GM23338 (cell line): ENCODE data around the gene TBKBP1. TPM values are rescaled to one million over a fixed set of nuclear protein-coding genes. Genes with fewer than 3 reads are reported as not detected.

Experiments
- ATAC-seq: fragments of 200-7000 bp; cut with Tn5 transposase; 3 replicates; pipeline ENCODE4 v1.9.1; 2020
- DNase-seq: peaks from one replicate; pipeline ENCODE4 v3.0.0-alpha.2; 2015; ENCODE audit warnings: low spot score
- H2AFZ ChIP-seq: fragments of 200-600 bp; sonication (generic); 2 replicates; pipeline ENCODE4 v1.8.0; 2016; ENCODE audit warnings: antibody characterized with exemption, mild to moderate bottlenecking, moderate library complexity
- H3F3A ChIP-seq: fragments of 200-600 bp; sonication (generic); replicated peaks from 2 replicates; pipeline ENCODE4 v1.8.0; 2017; ENCODE audit warnings: antibody characterized with exemption, mixed run types, low read depth
- H3K27ac ChIP-seq: fragments of 200-600 bp; sonication (generic); 2 replicates; pipeline ENCODE4 v1.6.1; 2016; ENCODE audit warnings: low read depth
- H3K27me3 ChIP-seq: fragments of 200-600 bp; sonication (generic); 2 replicates; pipeline ENCODE4 v1.8.0; 2016; ENCODE audit warnings: mild to moderate bottlenecking, mixed run types, moderate library complexity; ENCODE audit not compliant: insufficient read depth
- H3K36me3 ChIP-seq: fragments of 200-600 bp; sonication (generic); 2 replicates; pipeline ENCODE4 v1.8.0; 2016; ENCODE audit warnings: mild to moderate bottlenecking; ENCODE audit not compliant: insufficient read depth
- H3K4me1 ChIP-seq: fragments of 200-600 bp; sonication (generic); 2 replicates; pipeline ENCODE4 v1.8.0; 2016; ENCODE audit warnings: mild to moderate bottlenecking, moderate library complexity; ENCODE audit not compliant: insufficient read depth
- H3K4me2 ChIP-seq: fragments of 200-600 bp; sonication (generic); 2 replicates; pipeline ENCODE4 v1.7.1; 2017; ENCODE audit warnings: mixed run types
- H3K4me3 ChIP-seq: fragments of 200-600 bp; sonication (generic); 2 replicates; pipeline ENCODE4 v1.6.1; 2016; ENCODE audit warnings: mixed run types
- H3K79me2 ChIP-seq: fragments of 200-600 bp; sonication (generic); replicated peaks from 2 replicates; pipeline ENCODE4 v1.8.0; 2017; ENCODE audit warnings: mild to moderate bottlenecking; ENCODE audit not compliant: insufficient read depth
- H3K9me2 ChIP-seq: fragments of 200-600 bp; sonication (generic); 2 replicates; pipeline ENCODE4 v1.8.0; 2017; ENCODE audit not compliant: insufficient read depth
- H4K20me1 ChIP-seq: fragments of 200-600 bp; sonication (generic); replicated peaks from 2 replicates; pipeline ENCODE4 v1.8.0; 2017; ENCODE audit warnings: mild to moderate bottlenecking; ENCODE audit not compliant: insufficient read depth
- H3K27ac Mint-ChIP-seq: 2 replicates; pipeline ENCODE4 v1.8.0; 2020; ENCODE audit warnings: inconsistent platforms, mild to moderate bottlenecking, moderate library complexity, mixed read lengths
- H3K27me3 Mint-ChIP-seq: 3 replicates; pipeline ENCODE4 v1.8.0; 2022; ENCODE audit warnings: low read depth, mild to moderate bottlenecking, moderate library complexity, mixed read lengths, inconsistent platforms; ENCODE audit not compliant: insufficient read depth, poor library complexity
- H3K36me3 Mint-ChIP-seq: 3 replicates; pipeline ENCODE4 v1.8.0; 2021; ENCODE audit warnings: low read depth, mild to moderate bottlenecking, inconsistent platforms, moderate library complexity, mixed read lengths
- H3K4me1 Mint-ChIP-seq: 3 replicates; pipeline ENCODE4 v1.8.0; 2020; ENCODE audit warnings: mild to moderate bottlenecking, inconsistent platforms, mixed read lengths
- H3K4me3 Mint-ChIP-seq: 3 replicates; pipeline ENCODE4 v1.8.0; 2021; ENCODE audit warnings: moderate library complexity, mild to moderate bottlenecking, inconsistent platforms, mixed read lengths
- H3K9me3 Mint-ChIP-seq: 3 replicates; pipeline ENCODE4 v1.8.0; 2020; ENCODE audit warnings: moderate library complexity, mild to moderate bottlenecking, inconsistent platforms, mixed read lengths
- polyA plus RNA-seq: library from polyadenylated mRNA; unstranded; fragments of >200 nt; fragmentation: Nextera tagmentation; extraction: Ambion mirVana; gene quantifications from 2 replicates; pipeline ENCODE4 v1.2.1, GENCODE V29; 2016
- total RNA-seq: library from RNA; depleted of rRNA; stranded (reverse); fragments of >200 nt; shearing (Covaris generic); gene quantifications from 2 replicates; pipeline ENCODE4 v1.2.3, GENCODE V29; 2014
- TF ChIP-seq, protein P1 (sequence below): fragments of 250-450 bp; sonication (Bioruptor Pico); IDR thresholded peaks from 2 replicates; pipeline ENCODE4 v1.5.0; 2020; ENCODE audit warnings: mild to moderate bottlenecking, moderate library complexity
- TF ChIP-seq, protein P2 (sequence below), 2 experiments: fragments of 200-600 bp in 1 of 2; sonication (generic) in 1 of 2; conservative IDR thresholded peaks; 2 replicates each; pipeline versions ENCODE4 v1.5.1 to v1.6.1; 2016 to 2017; ENCODE audit warnings: antibody characterized with exemption in 2 of 2, low read depth in 2 of 2, mild to moderate bottlenecking in 2 of 2, moderate library complexity in 1 of 2

Gene TBKBP1
- total and polyA plus RNA-seq, 2 experiments from 2014 or later: 2.5 to 12.1 TPM

DNA sequence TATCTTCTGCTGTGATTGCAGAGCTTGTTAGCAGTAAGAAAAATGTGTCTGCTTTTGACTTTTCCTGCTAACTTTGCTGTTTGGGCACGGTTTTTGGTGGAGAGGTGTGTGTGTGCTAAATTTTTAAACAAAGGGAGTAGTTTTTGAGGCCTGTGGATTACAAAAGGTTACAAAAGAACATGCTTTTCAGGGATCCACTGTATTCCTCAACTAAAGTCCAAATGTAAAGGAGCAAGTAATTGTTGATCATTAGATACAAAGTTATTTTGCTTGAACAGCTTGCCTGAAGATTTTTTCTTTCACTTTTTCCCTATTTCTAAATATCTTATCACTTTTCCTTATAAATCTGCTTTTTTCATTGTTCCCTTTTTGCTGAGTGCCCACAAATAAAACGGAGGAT lies 42.3 kb upstream of the TBKBP1 start (continued):
- TF ChIP-seq, protein P1, sequence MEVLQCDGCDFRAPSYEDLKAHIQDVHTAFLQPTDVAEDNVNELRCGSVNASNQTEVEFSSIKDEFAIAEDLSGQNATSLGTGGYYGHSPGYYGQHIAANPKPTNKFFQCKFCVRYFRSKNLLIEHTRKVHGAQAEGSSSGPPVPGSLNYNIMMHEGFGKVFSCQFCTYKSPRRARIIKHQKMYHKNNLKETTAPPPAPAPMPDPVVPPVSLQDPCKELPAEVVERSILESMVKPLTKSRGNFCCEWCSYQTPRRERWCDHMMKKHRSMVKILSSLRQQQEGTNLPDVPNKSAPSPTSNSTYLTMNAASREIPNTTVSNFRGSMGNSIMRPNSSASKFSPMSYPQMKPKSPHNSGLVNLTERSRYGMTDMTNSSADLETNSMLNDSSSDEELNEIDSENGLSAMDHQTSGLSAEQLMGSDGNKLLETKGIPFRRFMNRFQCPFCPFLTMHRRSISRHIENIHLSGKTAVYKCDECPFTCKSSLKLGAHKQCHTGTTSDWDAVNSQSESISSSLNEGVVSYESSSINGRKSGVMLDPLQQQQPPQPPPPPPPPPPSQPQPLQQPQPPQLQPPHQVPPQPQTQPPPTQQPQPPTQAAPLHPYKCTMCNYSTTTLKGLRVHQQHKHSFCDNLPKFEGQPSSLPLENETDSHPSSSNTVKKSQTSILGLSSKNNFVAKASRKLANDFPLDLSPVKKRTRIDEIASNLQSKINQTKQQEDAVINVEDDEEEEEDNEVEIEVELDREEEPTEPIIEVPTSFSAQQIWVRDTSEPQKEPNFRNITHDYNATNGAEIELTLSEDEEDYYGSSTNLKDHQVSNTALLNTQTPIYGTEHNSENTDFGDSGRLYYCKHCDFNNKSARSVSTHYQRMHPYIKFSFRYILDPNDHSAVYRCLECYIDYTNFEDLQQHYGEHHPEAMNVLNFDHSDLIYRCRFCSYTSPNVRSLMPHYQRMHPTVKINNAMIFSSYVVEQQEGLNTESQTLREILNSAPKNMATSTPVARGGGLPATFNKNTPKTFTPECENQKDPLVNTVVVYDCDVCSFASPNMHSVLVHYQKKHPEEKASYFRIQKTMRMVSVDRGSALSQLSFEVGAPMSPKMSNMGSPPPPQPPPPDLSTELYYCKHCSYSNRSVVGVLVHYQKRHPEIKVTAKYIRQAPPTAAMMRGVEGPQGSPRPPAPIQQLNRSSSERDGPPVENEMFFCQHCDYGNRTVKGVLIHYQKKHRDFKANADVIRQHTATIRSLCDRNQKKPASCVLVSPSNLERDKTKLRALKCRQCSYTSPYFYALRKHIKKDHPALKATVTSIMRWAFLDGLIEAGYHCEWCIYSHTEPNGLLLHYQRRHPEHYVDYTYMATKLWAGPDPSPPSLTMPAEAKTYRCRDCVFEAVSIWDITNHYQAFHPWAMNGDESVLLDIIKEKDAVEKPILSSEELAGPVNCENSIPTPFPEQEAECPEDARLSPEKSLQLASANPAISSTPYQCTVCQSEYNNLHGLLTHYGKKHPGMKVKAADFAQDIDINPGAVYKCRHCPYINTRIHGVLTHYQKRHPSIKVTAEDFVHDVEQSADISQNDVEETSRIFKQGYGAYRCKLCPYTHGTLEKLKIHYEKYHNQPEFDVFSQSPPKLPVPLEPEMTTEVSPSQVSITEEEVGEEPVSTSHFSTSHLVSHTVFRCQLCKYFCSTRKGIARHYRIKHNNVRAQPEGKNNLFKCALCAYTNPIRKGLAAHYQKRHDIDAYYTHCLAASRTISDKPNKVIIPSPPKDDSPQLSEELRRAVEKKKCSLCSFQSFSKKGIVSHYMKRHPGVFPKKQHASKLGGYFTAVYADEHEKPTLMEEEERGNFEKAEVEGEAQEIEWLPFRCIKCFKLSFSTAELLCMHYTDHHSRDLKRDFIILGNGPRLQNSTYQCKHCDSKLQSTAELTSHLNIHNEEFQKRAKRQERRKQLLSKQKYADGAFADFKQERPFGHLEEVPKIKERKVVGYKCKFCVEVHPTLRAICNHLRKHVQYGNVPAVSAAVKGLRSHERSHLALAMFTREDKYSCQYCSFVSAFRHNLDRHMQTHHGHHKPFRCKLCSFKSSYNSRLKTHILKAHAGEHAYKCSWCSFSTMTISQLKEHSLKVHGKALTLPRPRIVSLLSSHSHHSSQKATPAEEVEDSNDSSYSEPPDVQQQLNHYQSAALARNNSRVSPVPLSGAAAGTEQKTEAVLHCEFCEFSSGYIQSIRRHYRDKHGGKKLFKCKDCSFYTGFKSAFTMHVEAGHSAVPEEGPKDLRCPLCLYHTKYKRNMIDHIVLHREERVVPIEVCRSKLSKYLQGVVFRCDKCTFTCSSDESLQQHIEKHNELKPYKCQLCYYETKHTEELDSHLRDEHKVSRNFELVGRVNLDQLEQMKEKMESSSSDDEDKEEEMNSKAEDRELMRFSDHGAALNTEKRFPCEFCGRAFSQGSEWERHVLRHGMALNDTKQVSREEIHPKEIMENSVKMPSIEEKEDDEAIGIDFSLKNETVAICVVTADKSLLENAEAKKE: no peak
- TF ChIP-seq, protein P2, sequence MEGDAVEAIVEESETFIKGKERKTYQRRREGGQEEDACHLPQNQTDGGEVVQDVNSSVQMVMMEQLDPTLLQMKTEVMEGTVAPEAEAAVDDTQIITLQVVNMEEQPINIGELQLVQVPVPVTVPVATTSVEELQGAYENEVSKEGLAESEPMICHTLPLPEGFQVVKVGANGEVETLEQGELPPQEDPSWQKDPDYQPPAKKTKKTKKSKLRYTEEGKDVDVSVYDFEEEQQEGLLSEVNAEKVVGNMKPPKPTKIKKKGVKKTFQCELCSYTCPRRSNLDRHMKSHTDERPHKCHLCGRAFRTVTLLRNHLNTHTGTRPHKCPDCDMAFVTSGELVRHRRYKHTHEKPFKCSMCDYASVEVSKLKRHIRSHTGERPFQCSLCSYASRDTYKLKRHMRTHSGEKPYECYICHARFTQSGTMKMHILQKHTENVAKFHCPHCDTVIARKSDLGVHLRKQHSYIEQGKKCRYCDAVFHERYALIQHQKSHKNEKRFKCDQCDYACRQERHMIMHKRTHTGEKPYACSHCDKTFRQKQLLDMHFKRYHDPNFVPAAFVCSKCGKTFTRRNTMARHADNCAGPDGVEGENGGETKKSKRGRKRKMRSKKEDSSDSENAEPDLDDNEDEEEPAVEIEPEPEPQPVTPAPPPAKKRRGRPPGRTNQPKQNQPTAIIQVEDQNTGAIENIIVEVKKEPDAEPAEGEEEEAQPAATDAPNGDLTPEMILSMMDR (conservative IDR thresholded peaks at IDR 0.05; ENCODE audit: low read depth in 2 of 2): no peak

- peaks cover 19% of the 10 kb centered on the region for H3K4me1 ChIP-seq
- peaks cover 26% of the 10 kb centered on the region for H3K4me1 Mint-ChIP-seq
- H3K4me2 ChIP-seq: 0 out of 2 replicates have a peak overlapping the region, but pooled peaks have one; percentile 99
- peak overlapping the region; percentile 68; the same call in 1 of the 2 replicates for H3K27ac Mint-ChIP-seq
- H3K4me3 Mint-ChIP-seq: peak overlapping the region; percentile 54
- H3K9me3 Mint-ChIP-seq: no peaks in the 10 kb centered on the region; the same call in 2 of the 3 replicates
- peaks cover 48% of the 10 kb centered on the region for H3F3A ChIP-seq
- no peaks in the 10 kb centered on the region for H3K27me3 ChIP-seq
- DNase-seq: no peak
- peak overlapping the region; percentile 23 for H3K27ac ChIP-seq
- no peak for ATAC-seq
- peaks cover 73% of the 10 kb centered on the region for H3K36me3 Mint-ChIP-seq
- peak overlapping the region; percentile 22; the same call in 1 of the 2 replicates for H3K4me3 ChIP-seq
- H3K9me2 ChIP-seq: no peaks in the 10 kb centered on the region
- H2AFZ ChIP-seq: no peak overlapping the region
- peaks cover 80% of the 10 kb centered on the region for H3K79me2 ChIP-seq
- H4K20me1 ChIP-seq: peaks cover 60% of the 10 kb centered on the region
- H3K27me3 Mint-ChIP-seq: peaks cover 16% of the 10 kb centered on the region
- H3K36me3 ChIP-seq: peaks cover 62% of the 10 kb centered on the region
- TF ChIP-seq, protein P1: no peak
Measured at GRCh38 chr17:47652570-47652969, 41.4 kb upstream of the TBKBP1 start.
